K562 (cell line): ENCODE measurements around the gene COL23A1. TPM values are rescaled to one million over a fixed set of nuclear protein-coding genes. Genes with fewer than 3 reads are reported as not detected.

Experiments
- ATAC-seq: fragments of 200-7000 bp; cut with Tn5 transposase; 3 replicates; pipeline ENCODE4 v1.9.1; 2020; ENCODE audit warnings: moderate library complexity
- BruUV-seq: library from RNA; stranded (reverse); fragments of 400-500 nt; replicated peaks from 2 replicates; lab custom pipeline; 2021; lab: Mats Ljungman, UMichigan
- CTCF ChIA-PET: fragments of 300-600 bp; formaldehyde crosslinking; extraction: SDS; loops from one replicate; lab custom pipeline; 2021; ENCODE audit warnings: low intra/inter-chr PET ratio; lab: Yijun Ruan, JAX
- POLR2A ChIA-PET: fragments of 300-600, 350-650 bp; sonication (Branson Sonifier 250); formaldehyde crosslinking; extraction: SDS; loops from one replicate; lab custom pipeline; 2021; ENCODE audit warnings: antibody characterized with exemption, inconsistent platforms; lab: Yijun Ruan, JAX
- DNase-seq, 4 experiments: peaks; one replicate each; pipeline versions ENCODE4 v3.0.0 to v3.0.0-alpha.2; 2011 to 2018; ENCODE audit warnings: low spot score in 3 of 4, mixed read lengths in 3 of 4; ENCODE audit errors: extremely low read depth in 1 of 4
- FAIRE-seq: peaks from 2 replicates; lab custom pipeline; 2011; peaks lifted over from hg19 to GRCh38; lab: Jason Lieb, UNC
- H2AFZ ChIP-seq: 2 replicates; pipeline ENCODE4 v1.6.0; 2011; ENCODE audit warnings: low read depth, low read length, control low read depth, inconsistent platforms
- H3K27ac ChIP-seq: fragments of 200-600 bp; 3 replicates; pipeline ENCODE4 v1.8.0; 2011; ENCODE audit warnings: low read depth, mild to moderate bottlenecking, control low read depth, inconsistent platforms, low read length, moderate library complexity, mixed read lengths; ENCODE audit errors: extremely low read depth
- H3K27me3 ChIP-seq, 2 experiments: fragments of 300-600 bp in 1 of 2; 2 replicates in 1 of 2; 3 replicates in 1 of 2; pipeline versions ENCODE4 v1.6.0 to v1.8.0; 2011; ENCODE audit warnings: inconsistent platforms in 2 of 2, low read length in 2 of 2, mild to moderate bottlenecking in 1 of 2, mixed read lengths in 1 of 2, moderate library complexity in 1 of 2; ENCODE audit not compliant: control insufficient read depth in 2 of 2, insufficient read depth in 2 of 2
- H3K36me3 ChIP-seq: fragments of 300-600 bp; 3 replicates; pipeline ENCODE4 v1.8.0; 2011; ENCODE audit warnings: mild to moderate bottlenecking, low read length, inconsistent platforms; ENCODE audit not compliant: control insufficient read depth, insufficient read depth
- H3K4me1 ChIP-seq, 2 experiments: fragments of 200-600 bp in 1 of 2; replicated peaks in 1 of 2; 2 replicates in 1 of 2; 3 replicates in 1 of 2; pipeline versions ENCODE4 v1.5.1 to v1.8.0; 2011; ENCODE audit warnings: inconsistent platforms in 2 of 2, low read length in 2 of 2, mild to moderate bottlenecking in 1 of 2, mixed read lengths in 1 of 2, moderate library complexity in 1 of 2; ENCODE audit not compliant: control insufficient read depth in 2 of 2, insufficient read depth in 2 of 2
- H3K4me2 ChIP-seq: 2 replicates; pipeline ENCODE4 v1.6.1; 2011; ENCODE audit warnings: low read length, control low read depth, inconsistent platforms, mixed read lengths; ENCODE audit not compliant: insufficient read depth
- H3K4me3 ChIP-seq: fragments of 200-600 bp; sonication (generic), shearing (Covaris generic); 2 replicates; pipeline ENCODE4 v1.5.1; 2016; ENCODE audit warnings: control low read depth, inconsistent platforms
- H3K79me2 ChIP-seq: fragments of 200-600 bp; 3 replicates; pipeline ENCODE4 v1.8.0; 2011; ENCODE audit warnings: low read length, inconsistent platforms; ENCODE audit not compliant: control insufficient read depth, insufficient read depth
- H3K9ac ChIP-seq, 2 experiments: 2 replicates each; pipeline versions ENCODE4 v1.6.0 to v1.6.1; 2011; ENCODE audit warnings: low read depth in 2 of 2, low read length in 2 of 2, control low read depth in 1 of 2, inconsistent platforms in 1 of 2, mild to moderate bottlenecking in 1 of 2, mixed read lengths in 1 of 2; ENCODE audit not compliant: insufficient read depth in 1 of 2
- H3K9me1 ChIP-seq: one replicate; pipeline ENCODE4 v1.6.0; 2011; ENCODE audit warnings: inconsistent platforms, mild to moderate bottlenecking, low read length, moderate library complexity; ENCODE audit not compliant: control insufficient read depth, insufficient read depth
- H3K9me3 ChIP-seq: replicated peaks from 2 replicates; pipeline ENCODE4 v1.5.1; 2011; ENCODE audit warnings: low read depth, low read length, inconsistent platforms; ENCODE audit not compliant: control insufficient read depth, insufficient read depth
- H4K20me1 ChIP-seq: replicated peaks from 2 replicates; pipeline ENCODE4 v1.6.1; 2011; ENCODE audit warnings: low read length, inconsistent platforms, mixed read lengths; ENCODE audit not compliant: control insufficient read depth, insufficient read depth
- ETV1 ChIP-seq: fragments of 450-650 bp; conservative IDR thresholded peaks from 2 replicates; pipeline ENCODE4 v1.6.1; 2016; ENCODE audit warnings: missing genetic modification characterization, control low read depth, low read depth, missing compliant biosample characterization
- MAX ChIP-seq: sonication (generic); formaldehyde crosslinking; IDR thresholded peaks from 2 replicates; pipeline ENCODE4 v1.9.0; 2022; ENCODE audit warnings: mild to moderate bottlenecking, missing genetic modification reagents
- MTF1 ChIP-seq: fragments of 250-450 bp; sonication (Bioruptor Pico); IDR thresholded peaks from 2 replicates; pipeline ENCODE4 v1.9.0; 2021; ENCODE audit warnings: moderate library complexity, mild to moderate bottlenecking, inconsistent platforms, borderline replicate concordance
- NFXL1 ChIP-seq: fragments of 450-650 bp; formaldehyde crosslinking; IDR thresholded peaks from 2 replicates; pipeline ENCODE4 v1.4.0; 2021; ENCODE audit warnings: mild to moderate bottlenecking
- POLR2B ChIP-seq: fragments of 450-650 bp; IDR thresholded peaks from 2 replicates; pipeline ENCODE4 v1.6.1; 2018; ENCODE audit warnings: low read depth; ENCODE audit not compliant: partially characterized antibody
- RCOR1 ChIP-seq, 2 experiments: IDR thresholded peaks; 2 replicates each; pipeline ENCODE4 v1.6.1; 2012; ENCODE audit warnings: low read depth in 2 of 2, low read length in 2 of 2, borderline replicate concordance in 1 of 2, improper control_type of control experiment in 1 of 2
- SMAD3 ChIP-seq: fragments of 450-650 bp; formaldehyde crosslinking; conservative IDR thresholded peaks from 2 replicates; pipeline ENCODE4 v1.4.0; 2020; ENCODE audit warnings: mild to moderate bottlenecking
- TAF9B ChIP-seq: fragments of 450-650 bp; IDR thresholded peaks from 2 replicates; pipeline ENCODE4 v1.6.1; 2018; ENCODE audit warnings: mild to moderate bottlenecking; ENCODE audit not compliant: partially characterized antibody
- TBP ChIP-seq: optimal IDR thresholded peaks from 2 replicates; pipeline ENCODE3; 2011; ENCODE audit warnings: low read depth, low read length, improper control_type of control experiment
- ZNF175 ChIP-seq: fragments of 200-800 bp; sonication (Bioruptor generic); IDR thresholded peaks from 2 replicates; pipeline ENCODE4 v1.6.1; 2016; ENCODE audit warnings: low read depth, mild to moderate bottlenecking, missing genetic modification characterization, missing compliant biosample characterization
- ZNF274 ChIP-seq: IDR thresholded peaks from 2 replicates; pipeline ENCODE4 v1.6.1; 2011; ENCODE audit warnings: low read depth, mild to moderate bottlenecking, low read length, moderate library complexity, borderline replicate concordance
- ZNF551 ChIP-seq: fragments of 250-450 bp; sonication (Bioruptor Pico); IDR thresholded peaks from 2 replicates; pipeline ENCODE4 v1.5.0; 2021; ENCODE audit warnings: mild to moderate bottlenecking, moderate library complexity
- WGBS: fragments of 100-300 bp; shearing (Covaris generic); methylation state at CpG from one replicate; pipeline ENCODE4 v1.1.6; 2016; ENCODE audit warnings: low coverage, mixed read lengths; ENCODE audit not compliant: insufficient coverage; ENCODE audit errors: missing lambda C conversion rate; 5-methylcytosine and 5-hydroxymethylcytosine counted together
- in situ Hi-C: fragments of 300-500 bp; cut with MboI; formaldehyde crosslinking; loops from 4 replicates; pipeline ENCODE4 v1.15.0; 2018; ENCODE audit warnings: inconsistent platforms, mixed read lengths
- intact Hi-C: fragments of 100-400 bp; cut with micrococcal nuclease; formaldehyde crosslinking; loops from 2 replicates; pipeline ENCODE4 v1.14.2; 2022
- polyA plus RNA-seq, 8 experiments: library from polyadenylated mRNA; depleted of rRNA in 4 of 8; stranded (reverse) in 5 of 8; unstranded in 3 of 8; fragments of >200 nt; fragmentation: Nextera tagmentation in 2 of 8; fragmentation: Illumina TruSeq in 1 of 8; extraction: Ambion mirVana in 2 of 8; extraction: Trizol in 1 of 8; gene quantifications; 2 replicates each; pipeline versions ENCODE4 v1.2.1 to v1.2.3, GENCODE V29; 2011 to 2014; ENCODE audit warnings: inconsistent platforms in 1 of 8, missing spikeins in 1 of 8
- total RNA-seq, 7 experiments: library from RNA; depleted of rRNA in 6 of 7; stranded (reverse); fragments of >200 nt in 6 of 7; fragmentation: Illumina TruSeq in 2 of 7; extraction: Trizol in 2 of 7; gene quantifications; 2 replicates each; pipeline versions ENCODE4 v1.2.1 to v1.2.3, GENCODE V29; 2011 to 2021; ENCODE audit warnings: low replicate concordance in 1 of 7
- TF ChIP-seq, protein P1 (sequence below): sonication (generic); formaldehyde crosslinking; IDR thresholded peaks from 2 replicates; pipeline ENCODE4 v1.4.0; 2020; ENCODE audit warnings: mild to moderate bottlenecking, missing genetic modification reagents

Gene COL23A1
- total and polyA plus RNA-seq, 9 of the 15 experiments (the other 6 are each of a cell fraction or from before 2014, with no cell fraction given), result 0.09 TPM; not detected in 8

- intact Hi-C loops, result no loop called here
- POLR2A ChIA-PET, result interaction anchor here (1.1 kb wide), 1 partner anchor 275 kb away, joined by 4 read pairs; no protein-coding TSS in a partner anchor
- BruUV-seq, result no TSS peak
- Histone ChIP-seq H3K4me2 (no peak overlapping the region), H3K4me3 (no peak overlapping the region), H3K36me3 (no peaks in the 10 kb centered on the region), H3K27ac (no peak overlapping the region), H3K9ac (no peak overlapping the region), H3K4me1 (peaks cover 0 to 4% of the 10 kb centered on the region in 2 experiments; a peak in 1 of 5 replicates), H2AFZ (no peak overlapping the region), H3K9me3 (no peaks in the 10 kb centered on the region), H3K79me2 (no peaks in the 10 kb centered on the region), H4K20me1 (no peaks in the 10 kb centered on the region), H3K27me3 (peaks cover 15 to 63% of the 10 kb centered on the region in 2 experiments; a peak in 4 of 5 replicates), H3K9me1 (no peaks in the 10 kb centered on the region)
- TF ChIP-seq TAF9B (no peak), NFXL1 (no peak), POLR2B (no peak), SMAD3 (no peak), ZNF175 (no peak), TBP (no peak), ETV1 (tag) (no peak), ZNF274 (no peak), RCOR1 (IDR thresholded peaks at IDR 0.05; ENCODE audit: borderline replicate concordance in 1 of 2, low read depth in 2 of 2, low read length in 2 of 2) (no peak), MTF1 (CRISPR knock-in tag) (no peak), MAX (CRISPR knock-in tag) (no peak), ZNF551 (CRISPR knock-in tag) (no peak)
- TF ChIP-seq, protein P1, sequence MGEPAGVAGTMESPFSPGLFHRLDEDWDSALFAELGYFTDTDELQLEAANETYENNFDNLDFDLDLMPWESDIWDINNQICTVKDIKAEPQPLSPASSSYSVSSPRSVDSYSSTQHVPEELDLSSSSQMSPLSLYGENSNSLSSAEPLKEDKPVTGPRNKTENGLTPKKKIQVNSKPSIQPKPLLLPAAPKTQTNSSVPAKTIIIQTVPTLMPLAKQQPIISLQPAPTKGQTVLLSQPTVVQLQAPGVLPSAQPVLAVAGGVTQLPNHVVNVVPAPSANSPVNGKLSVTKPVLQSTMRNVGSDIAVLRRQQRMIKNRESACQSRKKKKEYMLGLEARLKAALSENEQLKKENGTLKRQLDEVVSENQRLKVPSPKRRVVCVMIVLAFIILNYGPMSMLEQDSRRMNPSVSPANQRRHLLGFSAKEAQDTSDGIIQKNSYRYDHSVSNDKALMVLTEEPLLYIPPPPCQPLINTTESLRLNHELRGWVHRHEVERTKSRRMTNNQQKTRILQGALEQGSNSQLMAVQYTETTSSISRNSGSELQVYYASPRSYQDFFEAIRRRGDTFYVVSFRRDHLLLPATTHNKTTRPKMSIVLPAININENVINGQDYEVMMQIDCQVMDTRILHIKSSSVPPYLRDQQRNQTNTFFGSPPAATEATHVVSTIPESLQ (CRISPR knock-in tag), result no peak
- DNase-seq, result no peak
- WGBS, result 15% methylated on average over 15 of the region's 15 CpGs
- CTCF ChIA-PET, result no interaction called here
- no peak for FAIRE-seq
- ATAC-seq, result no peak
- in situ Hi-C loops, result no loop called here
Observed at GRCh38 chr5:178348356-178349074, 241.7 kb downstream of the COL23A1 start.
